Prostate gland (tissue), 2 donors: ENCODE measurements around the gene SH3PXD2B. TPM values are rescaled to one million over a fixed set of nuclear protein-coding genes. Genes with fewer than 3 reads are reported as not detected.

Source experiments
- DNase-seq: peaks from one replicate; pipeline ENCODE4 v3.0.0-alpha.2; 2019; ENCODE audit warnings: low spot score
- H3K27ac ChIP-seq, 2 donors: fragments of 200-600 bp; sonication (generic); 2 replicates each; pipeline ENCODE4 v1.5.1; 2017 to 2019
- H3K27me3 ChIP-seq: fragments of 200-600 bp; sonication (generic); replicated peaks from 2 replicates; pipeline ENCODE4 v1.5.1; 2019; ENCODE audit not compliant: insufficient read depth
- H3K36me3 ChIP-seq, 2 donors: fragments of 200-600 bp; sonication (generic); 1 replicate in 1 of 2; 2 replicates in 1 of 2; pipeline versions ENCODE4 v1.5.1 to v1.8.1; 2017 to 2019
- H3K4me1 ChIP-seq: fragments of 200-600 bp; sonication (generic); replicated peaks from 2 replicates; pipeline ENCODE4 v1.5.1; 2019
- H3K4me3 ChIP-seq, 2 donors: fragments of 200-600 bp; sonication (generic); 2 replicates each; pipeline ENCODE4 v1.5.1; 2017 to 2019
- H3K9me3 ChIP-seq: fragments of 200-600 bp; sonication (generic); 2 replicates; pipeline ENCODE4 v1.5.1; 2017
- CTCF ChIP-seq, 4 experiments: fragments of 200-600 bp in 2 of 4; fragments of 450-650 bp in 2 of 4; sonication (generic) in 2 of 4; IDR thresholded peaks; 1 replicate in 3 of 4; 2 replicates in 1 of 4; pipeline ENCODE4 v1.5.1; 2016 to 2019; ENCODE audit warnings: antibody characterized with exemption in 4 of 4, mild to moderate bottlenecking in 2 of 4, moderate library complexity in 2 of 4
- POLR2A ChIP-seq: fragments of 450-650 bp; IDR thresholded peaks from one replicate; pipeline ENCODE4 v1.6.1; 2016; ENCODE audit warnings: antibody characterized with exemption, mild to moderate bottlenecking
- POLR2AphosphoS5 ChIP-seq: sonication (generic); formaldehyde crosslinking; IDR thresholded peaks from one replicate; pipeline ENCODE4 v1.6.1; 2017; ENCODE audit warnings: antibody characterized with exemption
- WGBS: methylation state at CpG from one replicate; pipeline ENCODE4 v1.1.5; 2018; 5-methylcytosine and 5-hydroxymethylcytosine counted together
- intact Hi-C: fragments of 100-400 bp; cut with DNase I; formaldehyde crosslinking; loops from one replicate; pipeline ENCODE4 v1.14.2; 2022
- total RNA-seq, 2 donors: library from RNA; depleted of rRNA; stranded (reverse); fragments of >200 nt; gene quantifications; one replicate each; pipeline ENCODE4 v1.1.0, GENCODE V29; 2016

The SH3PXD2B gene
- total RNA-seq, 2 donors from 2014 or later, result 15.8 to 38.0 TPM

- Histone ChIP-seq H3K27ac (no peak overlapping the region), H3K4me3 (no peak overlapping the region), H3K9me3 (no peaks in the 10 kb centered on the region), H3K4me1 (no peaks in the 10 kb centered on the region), H3K36me3 (no peaks in the 10 kb centered on the region), H3K27me3 (no peaks in the 10 kb centered on the region)
- DNase-seq, result no peak
- no peak for TF ChIP-seq CTCF (IDR thresholded peaks at IDR 0.05)
- no peak for TF ChIP-seq POLR2AphosphoS5
- no peak for TF ChIP-seq POLR2A
- WGBS, result 77% methylated on average over 3 of the region's 3 CpGs
- intact Hi-C loops, result no loop called here
Observed at GRCh38 chr5:172344855-172345409, 109.4 kb downstream of the SH3PXD2B start.

GRCh38 chr5:172343741-172344140, 110.6 kb downstream of the SH3PXD2B start:
- Histone ChIP-seq H3K27ac (no peak overlapping the region), H3K4me1 (no peaks in the 10 kb centered on the region), H3K27me3 (no peaks in the 10 kb centered on the region), H3K4me3 (no peak overlapping the region), H3K9me3 (no peaks in the 10 kb centered on the region), H3K36me3 (no peaks in the 10 kb centered on the region)
- TF ChIP-seq CTCF (IDR thresholded peaks at IDR 0.05), result no peak
- TF ChIP-seq POLR2AphosphoS5, result no peak
- no peak for TF ChIP-seq POLR2A
- intact Hi-C loops, result no loop called here
- no peak for DNase-seq
- 80% methylated on average over 2 of the region's 2 CpGs for WGBS

GRCh38 chr5:172342918-172343317, 111.4 kb downstream of the SH3PXD2B start:
- H3K9me3 ChIP-seq, result no peaks in the 10 kb centered on the region
- intact Hi-C loops, result no loop called here
- no peak for TF ChIP-seq CTCF (IDR thresholded peaks at IDR 0.05)
- TF ChIP-seq POLR2A, result no peak
- no peak for TF ChIP-seq POLR2AphosphoS5
- DNase-seq, result no peak
- H3K4me3 ChIP-seq, result no peak overlapping the region
- 91% methylated on average over 7 of the region's 7 CpGs for WGBS
- no peak overlapping the region for H3K27ac ChIP-seq
- no peaks in the 10 kb centered on the region for H3K4me1 ChIP-seq
- no peaks in the 10 kb centered on the region for H3K27me3 ChIP-seq
- no peaks in the 10 kb centered on the region for H3K36me3 ChIP-seq

- Histone ChIP-seq H3K4me3 (no peak overlapping the region), H3K4me1 (no peaks in the 10 kb centered on the region), H3K9me3 (no peaks in the 10 kb centered on the region), H3K27me3 (no peaks in the 10 kb centered on the region), H3K27ac (no peak overlapping the region), H3K36me3 (no peaks in the 10 kb centered on the region)
- TF ChIP-seq CTCF (IDR thresholded peaks at IDR 0.05) (no peak), POLR2A (no peak), POLR2AphosphoS5 (no peak)
- WGBS, result 81% methylated on average over 35 of the region's 35 CpGs
- intact Hi-C loops, result no loop called here
- DNase-seq, result no peak
Observed at GRCh38 chr5:172339264-172340180, 114.8 kb downstream of the SH3PXD2B start.
